CD8-positive, alpha-beta memory T cell (primary cell): ENCODE data around the gene DDAH1. TPM values are rescaled to one million over a fixed set of nuclear protein-coding genes. Genes with fewer than 3 reads are reported as not detected.
A peak's percentile ranks its signal among the peaks of the same experiment; 100 is the strongest.

ENCODE experiments used
- CTCF ChIA-PET: fragments of 350-600 bp; sonication (Branson Sonifier 250); formaldehyde crosslinking; loops from one replicate; lab custom pipeline; 2021; ENCODE audit warnings: antibody characterized with exemption; lab: Charles Lee
- POLR2A ChIA-PET: fragments of 350-600 bp; sonication (Branson Sonifier 250); formaldehyde crosslinking; loops from one replicate; lab custom pipeline; 2021; ENCODE audit warnings: antibody characterized with exemption; lab: Charles Lee
- DNase-seq, 5 donors: peaks; one replicate each; pipeline versions ENCODE4 v3.0.0 to v3.0.0-alpha.2; 2020 to 2022; ENCODE audit warnings: mixed read lengths in 1 of 5
- H3K27ac ChIP-seq: one replicate; pipeline ENCODE4 v1.7.0; 2013; ENCODE audit warnings: low read depth, mild to moderate bottlenecking, low read length, moderate library complexity
- H3K27me3 ChIP-seq: 2 replicates; pipeline ENCODE4 v1.7.0; 2013; ENCODE audit warnings: low read length, mild to moderate bottlenecking; ENCODE audit not compliant: insufficient read depth, poor library complexity, severe bottlenecking
- H3K36me3 ChIP-seq: 2 replicates; pipeline ENCODE4 v1.7.0; 2013; ENCODE audit warnings: mild to moderate bottlenecking, low read length, moderate library complexity; ENCODE audit not compliant: insufficient read depth
- H3K4me1 ChIP-seq: 2 replicates; pipeline ENCODE4 v1.7.0; 2013; ENCODE audit warnings: mild to moderate bottlenecking, low read length, moderate library complexity; ENCODE audit not compliant: insufficient read depth
- H3K4me3 ChIP-seq: 2 replicates; pipeline ENCODE4 v1.7.0; 2013; ENCODE audit warnings: mild to moderate bottlenecking, low read length
- H3K9me3 ChIP-seq: 2 replicates; pipeline ENCODE4 v1.7.0; 2013; ENCODE audit warnings: mild to moderate bottlenecking, low read length
- H3K27ac Mint-ChIP-seq, 8 donors: one replicate each; pipeline ENCODE4 v1.8.0; 2020 to 2021; ENCODE audit warnings: mixed read lengths in 8 of 8, mild to moderate bottlenecking in 6 of 8, inconsistent platforms in 3 of 8, moderate library complexity in 3 of 8
- H3K27me3 Mint-ChIP-seq, 2 donors: one replicate each; pipeline ENCODE4 v1.8.0; 2020 to 2021; ENCODE audit warnings: mixed read lengths in 2 of 2, mild to moderate bottlenecking in 1 of 2, moderate library complexity in 1 of 2
- H3K36me3 Mint-ChIP-seq, 3 donors: one replicate each; pipeline ENCODE4 v1.8.0; 2020 to 2021; ENCODE audit warnings: mixed read lengths in 3 of 3, inconsistent platforms in 1 of 3, mild to moderate bottlenecking in 1 of 3
- H3K4me1 Mint-ChIP-seq, 3 donors: one replicate each; pipeline ENCODE4 v1.8.0; 2020 to 2021; ENCODE audit warnings: mixed read lengths in 3 of 3, inconsistent platforms in 1 of 3, mild to moderate bottlenecking in 1 of 3
- H3K4me3 Mint-ChIP-seq, 7 donors: one replicate each; pipeline ENCODE4 v1.8.0; 2020 to 2021; ENCODE audit warnings: mixed read lengths in 7 of 7, mild to moderate bottlenecking in 6 of 7, moderate library complexity in 4 of 7, inconsistent platforms in 2 of 7
- H3K9me3 Mint-ChIP-seq, 5 donors: one replicate each; pipeline ENCODE4 v1.8.0; 2020 to 2022; ENCODE audit warnings: mixed read lengths in 5 of 5, mild to moderate bottlenecking in 3 of 5, moderate library complexity in 2 of 5, inconsistent platforms in 1 of 5
- polyA plus RNA-seq: library from polyadenylated mRNA; unstranded; fragments of 300-500 nt; fragmentation: Illumina TruSeq; gene quantifications from one replicate; pipeline ENCODE4 v1.2.3, GENCODE V29; 2021
- total RNA-seq, 2 experiments: library from RNA; stranded (reverse); gene quantifications; one replicate each; pipeline ENCODE4 v1.2.3, GENCODE V29; 2021

The DDAH1 gene
- total and polyA plus RNA-seq, 3 experiments from 2014 or later, result not detected

GRCh38 chr1:85315789-85316188 lies 149.2 kb downstream of the DDAH1 start:
- H3K4me3 ChIP-seq, result no peak overlapping the region
- ChIA-PET CTCF (interaction anchor here (1.2 kb wide), 1 partner anchor 56 kb away, joined by 3 read pairs; the partner anchor contains the start of gene C1orf52), POLR2A (interaction anchor here (0.7 kb wide), 1 partner anchor 534 kb away, joined by 4 read pairs; no protein-coding TSS in a partner anchor)
- Mint-ChIP-seq H3K4me1 (no peaks in the 10 kb centered on the region), H3K36me3 (peaks cover 0 to 4% (median 0%) of the 10 kb centered on the region in 3 donors), H3K4me3 (no peak overlapping the region), H3K9me3 (no peaks in the 10 kb centered on the region), H3K27ac (no peak overlapping the region), H3K27me3 (peaks cover 14 to 81% of the 10 kb centered on the region in 2 donors)
- no peak overlapping the region for H3K27ac ChIP-seq
- peaks cover 14% of the 10 kb centered on the region for H3K27me3 ChIP-seq
- H3K36me3 ChIP-seq, result no peaks in the 10 kb centered on the region
- no peaks in the 10 kb centered on the region for H3K4me1 ChIP-seq
- no peak for DNase-seq
- H3K9me3 ChIP-seq, result no peaks in the 10 kb centered on the region

DNA sequence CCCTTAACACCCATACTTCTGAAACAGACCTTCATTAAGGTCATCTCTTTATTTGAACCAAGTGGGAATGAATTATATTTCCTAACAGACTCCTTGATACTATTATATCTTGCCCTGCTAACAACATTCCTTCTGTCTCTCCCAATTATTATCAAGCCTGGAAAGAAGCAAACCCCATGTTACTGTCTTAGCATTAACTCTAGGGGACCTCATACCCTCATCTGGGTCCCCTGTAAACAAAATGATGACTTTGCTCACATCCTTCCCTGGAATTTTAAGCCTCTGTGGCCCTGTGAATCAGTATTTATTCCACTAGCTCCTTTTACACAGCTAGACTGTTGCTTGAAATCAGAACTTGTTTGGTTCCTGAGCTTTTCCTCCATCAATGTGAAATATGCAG lies 150.2 kb downstream of the DDAH1 start:
- H3K27me3 ChIP-seq, result peaks cover 6% of the 10 kb centered on the region
- Mint-ChIP-seq H3K4me3 (no peak overlapping the region), H3K9me3 (no peaks in the 10 kb centered on the region), H3K27me3 (peaks cover 14 to 81% of the 10 kb centered on the region in 2 donors), H3K4me1 (no peaks in the 10 kb centered on the region), H3K36me3 (peaks cover 0 to 4% (median 0%) of the 10 kb centered on the region in 3 donors), H3K27ac (no peak overlapping the region)
- ChIA-PET CTCF (interaction anchor here (1.2 kb wide), 1 partner anchor 55 kb away, joined by 3 read pairs; the partner anchor contains the start of gene C1orf52), POLR2A (interaction anchor here (0.6 kb wide), 1 partner anchor 32 kb away, joined by 3 read pairs; no protein-coding TSS in a partner anchor)
- no peaks in the 10 kb centered on the region for H3K9me3 ChIP-seq
- H3K36me3 ChIP-seq, result no peaks in the 10 kb centered on the region
- DNase-seq, result no peak
- H3K4me3 ChIP-seq, result no peak overlapping the region
- no peaks in the 10 kb centered on the region for H3K4me1 ChIP-seq
- no peak overlapping the region for H3K27ac ChIP-seq

- Mint-ChIP-seq H3K27ac (no peak overlapping the region), H3K4me3 (no peak overlapping the region), H3K4me1 (no peaks in the 10 kb centered on the region), H3K36me3 (peaks cover 0 to 4% (median 0%) of the 10 kb centered on the region in 3 donors), H3K9me3 (no peaks in the 10 kb centered on the region), H3K27me3 (peaks cover 15 to 80% of the 10 kb centered on the region in 2 donors)
- ChIA-PET CTCF (no interaction called here), POLR2A (no interaction called here)
- Histone ChIP-seq H3K9me3 (no peaks in the 10 kb centered on the region), H3K27ac (no peak overlapping the region), H3K27me3 (peaks cover 6% of the 10 kb centered on the region), H3K4me3 (no peak overlapping the region), H3K36me3 (no peaks in the 10 kb centered on the region), H3K4me1 (no peaks in the 10 kb centered on the region)
- no peak for DNase-seq
These were observed 150.9 kb downstream of the DDAH1 start for GRCh38 chr1:85313888-85314696.

GRCh38 chr1:85311818-85312217 lies 153.1 kb downstream of the DDAH1 start:
- Mint-ChIP-seq H3K4me3 (no peak overlapping the region), H3K4me1 (peaks cover 4 to 7% (median 6%) of the 10 kb centered on the region in 3 donors), H3K27me3 (peaks cover 15 to 59% of the 10 kb centered on the region in 2 donors), H3K27ac (peak overlapping the region in 1 of 8 donors; percentile 8), H3K9me3 (no peaks in the 10 kb centered on the region), H3K36me3 (peaks cover 0 to 4% (median 0%) of the 10 kb centered on the region in 3 donors)
- Histone ChIP-seq H3K9me3 (no peaks in the 10 kb centered on the region), H3K36me3 (no peaks in the 10 kb centered on the region), H3K4me3 (no peak overlapping the region), H3K27ac (no peak overlapping the region), H3K27me3 (peaks cover 6% of the 10 kb centered on the region), H3K4me1 (no peaks in the 10 kb centered on the region)
- ChIA-PET CTCF (no interaction called here), POLR2A (no interaction called here)
- no peak for DNase-seq

- Mint-ChIP-seq H3K36me3 (peaks cover 0 to 4% (median 0%) of the 10 kb centered on the region in 3 donors), H3K27me3 (peaks cover 9 to 46% of the 10 kb centered on the region in 2 donors), H3K27ac (no peak overlapping the region), H3K9me3 (no peaks in the 10 kb centered on the region), H3K4me1 (peaks cover 4 to 7% (median 6%) of the 10 kb centered on the region in 3 donors), H3K4me3 (peak overlapping the region in 2 of 7 donors; percentile 47 to 84)
- peaks cover 6% of the 10 kb centered on the region for H3K27me3 ChIP-seq
- no peak overlapping the region for H3K27ac ChIP-seq
- CTCF ChIA-PET, result interaction anchor here (0.8 to 1.4 kb wide), 5 partner anchors 8 to 31 kb away, joined by 3 to 8 read pairs (median 3); no protein-coding TSS in a partner anchor
- H3K4me1 ChIP-seq, result no peaks in the 10 kb centered on the region
- H3K9me3 ChIP-seq, result no peaks in the 10 kb centered on the region
- no peak for DNase-seq
- H3K36me3 ChIP-seq, result no peaks in the 10 kb centered on the region
- POLR2A ChIA-PET, result no interaction called here
- no peak overlapping the region for H3K4me3 ChIP-seq
These were observed 156.1 kb downstream of the DDAH1 start for GRCh38 chr1:85308833-85309350.

GRCh38 chr1:85307987-85308832 lies 156.7 kb downstream of the DDAH1 start:
- peak overlapping the region in 1 of 8 donors; percentile 45 for H3K27ac Mint-ChIP-seq
- ChIA-PET CTCF (interaction anchor here (0.8 to 1.4 kb wide), 4 partner anchors 9 to 31 kb away, joined by 3 to 8 read pairs (median 4); no protein-coding TSS in a partner anchor), POLR2A (no interaction called here)
- H3K9me3 Mint-ChIP-seq, result no peaks in the 10 kb centered on the region
- peak overlapping the region in 6 of 7 donors; percentile 47 to 85 (median 76) for H3K4me3 Mint-ChIP-seq
- Histone ChIP-seq H3K27me3 (peaks cover 6% of the 10 kb centered on the region), H3K9me3 (no peaks in the 10 kb centered on the region), H3K4me3 (no peak overlapping the region), H3K4me1 (no peaks in the 10 kb centered on the region), H3K36me3 (no peaks in the 10 kb centered on the region), H3K27ac (no peak overlapping the region)
- H3K36me3 Mint-ChIP-seq, result peaks cover 0 to under 1% (median 0%) of the 10 kb centered on the region in 3 donors
- peaks cover 9 to 39% of the 10 kb centered on the region in 2 donors for H3K27me3 Mint-ChIP-seq
- peaks cover 4 to 7% (median 6%) of the 10 kb centered on the region in 3 donors for H3K4me1 Mint-ChIP-seq
- peak; percentile 35 to 73 (median 40) for DNase-seq

DNA sequence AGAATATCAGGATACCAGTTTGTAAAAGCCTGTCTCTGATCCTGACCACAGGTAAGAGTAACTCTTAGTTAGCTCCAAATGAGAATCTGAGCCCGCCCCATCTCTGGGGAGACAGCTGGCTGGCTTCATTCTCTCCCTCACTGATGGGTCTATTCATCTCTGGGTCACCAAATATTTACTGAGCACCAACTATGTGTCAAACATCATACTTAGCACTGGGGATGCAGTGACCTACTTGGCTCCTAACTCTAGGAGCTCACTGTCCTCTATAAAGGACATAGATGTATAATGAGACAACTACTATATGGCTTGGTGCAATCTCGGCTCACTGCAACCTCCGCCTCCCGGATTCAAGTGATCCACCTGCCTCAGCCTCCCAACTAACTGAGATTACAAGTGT lies 158.7 kb downstream of the DDAH1 start:
- POLR2A ChIA-PET, result no interaction called here

More for the DNA sequence above, 158.7 kb downstream of the DDAH1 start:
- H3K9me3 ChIP-seq, result no peaks in the 10 kb centered on the region
- H3K27ac ChIP-seq, result no peak overlapping the region
- Mint-ChIP-seq H3K36me3 (peaks cover 0 to 1% (median 0%) of the 10 kb centered on the region in 3 donors), H3K27ac (no peak overlapping the region), H3K4me1 (peaks cover 4 to 7% (median 6%) of the 10 kb centered on the region in 3 donors), H3K4me3 (no peak overlapping the region), H3K9me3 (no peaks in the 10 kb centered on the region), H3K27me3 (peaks cover 7 to 36% of the 10 kb centered on the region in 2 donors)
- no peak for DNase-seq
- H3K4me1 ChIP-seq, result no peaks in the 10 kb centered on the region
- H3K36me3 ChIP-seq, result no peaks in the 10 kb centered on the region
- CTCF ChIA-PET, result no interaction called here
- no peak overlapping the region for H3K4me3 ChIP-seq
- no peaks in the 10 kb centered on the region for H3K27me3 ChIP-seq
